Measurements from ENCODE around the gene CDK6.

CDK6 gene

DNA sequence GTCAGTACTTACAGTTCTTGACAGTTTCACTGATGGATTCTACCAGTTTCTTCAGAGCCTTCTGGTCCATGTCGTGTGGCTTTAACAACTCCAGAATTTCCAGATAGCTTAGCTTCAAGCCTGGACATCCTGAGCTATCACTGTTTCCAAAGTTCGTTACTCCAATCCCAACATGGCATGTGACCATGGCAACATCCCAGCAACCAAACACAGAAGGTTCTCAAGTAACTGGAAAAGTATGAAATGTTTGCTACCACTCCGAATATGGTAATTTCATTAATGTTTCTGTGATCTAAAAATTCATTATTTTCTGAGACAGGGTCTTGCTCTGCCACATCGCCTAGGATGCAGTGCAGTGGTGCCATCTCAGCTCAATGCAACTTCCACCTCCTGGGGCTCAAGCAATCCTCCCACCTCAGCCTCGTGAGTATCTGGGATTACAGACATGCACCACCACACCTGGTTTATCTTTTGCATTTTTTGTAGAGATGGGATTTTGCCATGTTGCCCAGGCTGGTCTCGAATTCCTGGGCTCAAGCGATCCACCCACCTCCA is 278.5 kb downstream of the CDK6 start:
- DNase-seq: no peak

DNA sequence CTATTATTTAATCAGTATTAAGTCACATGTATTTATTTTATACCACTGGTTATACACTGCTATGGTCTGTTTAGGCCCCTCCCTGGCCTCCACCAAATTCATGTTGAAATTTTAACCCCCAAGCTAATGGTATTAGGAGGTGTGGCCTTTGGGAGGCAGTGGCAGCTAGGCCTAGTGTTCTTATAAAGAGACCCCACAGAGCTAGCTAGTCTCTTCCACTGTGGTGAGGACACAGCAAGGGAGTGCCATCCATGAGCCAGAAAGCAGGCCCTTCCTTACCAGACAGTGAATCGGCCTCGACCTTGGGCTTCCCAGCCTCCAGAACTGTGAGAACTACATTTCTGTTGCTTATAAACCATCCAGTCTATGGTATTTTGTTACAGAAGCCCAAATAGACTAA is 279.1 kb downstream of the CDK6 start:
- DNase-seq: no peak
